Measurements from ENCODE around the gene AP5Z1. TPM values are rescaled to one million over a fixed set of nuclear protein-coding genes. Genes with fewer than 3 reads are reported as not detected.

AP5Z1 gene
- total RNA-seq, 2 experiments from 2014 or later = 32.8 to 35.0 TPM

DNA sequence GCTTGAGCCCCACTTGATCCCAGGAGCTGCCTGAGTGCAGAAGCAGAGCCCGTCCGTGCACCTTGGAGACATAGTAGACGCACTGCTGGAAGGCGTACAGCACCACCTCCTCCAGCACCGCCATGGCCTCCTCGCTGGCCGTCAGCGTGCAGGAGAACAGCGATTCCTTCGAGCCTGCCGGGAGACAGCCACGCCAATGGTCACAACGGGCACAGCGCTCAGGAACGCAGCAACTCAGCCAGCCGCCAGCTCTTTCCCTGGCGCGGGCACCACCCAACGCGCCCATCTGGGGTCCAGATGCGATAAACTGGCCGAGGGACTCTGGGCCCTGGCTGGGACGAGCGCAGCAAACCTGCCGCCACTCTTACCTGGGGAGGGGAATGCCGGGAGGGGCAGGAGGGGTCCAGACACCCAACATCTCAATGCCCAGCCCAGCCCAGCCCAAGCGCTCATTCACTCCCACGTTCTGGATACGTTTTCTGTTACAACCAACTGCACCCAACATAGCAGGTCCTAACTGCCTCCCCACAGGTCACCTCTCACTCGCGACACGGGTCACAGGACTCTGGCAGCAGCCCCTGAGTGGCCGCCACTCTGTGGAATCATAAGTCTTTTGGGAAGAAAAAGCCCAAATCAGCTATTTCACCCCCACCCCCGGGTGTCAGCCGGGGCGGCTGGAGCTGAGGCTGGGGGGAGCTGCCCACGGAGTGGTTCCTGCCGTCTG is 41.9 kb downstream of the AP5Z1 start:
- CTCF ChIA-PET (ENCODE audit: unreplicated experiment) = no interaction called here
- POLR2A ChIA-PET = interaction anchor here (0.6 kb wide), 1 partner anchor 177 kb away, joined by 3 read pairs; no protein-coding TSS in a partner anchor
- H3K79me2 ChIP-seq (ENCODE audit: insufficient read depth, low read depth, low read length) = no peaks in the 10 kb centered on the region
- intact Hi-C loops (cut with micrococcal nuclease; ENCODE audit: unreplicated experiment) = no loop called here
- no peaks in the 10 kb centered on the region for H4K20me1 ChIP-seq (ENCODE audit: insufficient read depth, low read length)
- no TSS peak for BruUV-seq (replicated peaks)
- no peaks in the 10 kb centered on the region for H3K36me3 ChIP-seq (ENCODE audit: insufficient read depth, low read length)
- TF ChIP-seq EZH2phosphoT487 (IDR thresholded peaks at IDR 0.05; ENCODE audit: borderline replicate concordance, low read depth, low read length) = no peak
- TF ChIP-seq, protein P1, sequence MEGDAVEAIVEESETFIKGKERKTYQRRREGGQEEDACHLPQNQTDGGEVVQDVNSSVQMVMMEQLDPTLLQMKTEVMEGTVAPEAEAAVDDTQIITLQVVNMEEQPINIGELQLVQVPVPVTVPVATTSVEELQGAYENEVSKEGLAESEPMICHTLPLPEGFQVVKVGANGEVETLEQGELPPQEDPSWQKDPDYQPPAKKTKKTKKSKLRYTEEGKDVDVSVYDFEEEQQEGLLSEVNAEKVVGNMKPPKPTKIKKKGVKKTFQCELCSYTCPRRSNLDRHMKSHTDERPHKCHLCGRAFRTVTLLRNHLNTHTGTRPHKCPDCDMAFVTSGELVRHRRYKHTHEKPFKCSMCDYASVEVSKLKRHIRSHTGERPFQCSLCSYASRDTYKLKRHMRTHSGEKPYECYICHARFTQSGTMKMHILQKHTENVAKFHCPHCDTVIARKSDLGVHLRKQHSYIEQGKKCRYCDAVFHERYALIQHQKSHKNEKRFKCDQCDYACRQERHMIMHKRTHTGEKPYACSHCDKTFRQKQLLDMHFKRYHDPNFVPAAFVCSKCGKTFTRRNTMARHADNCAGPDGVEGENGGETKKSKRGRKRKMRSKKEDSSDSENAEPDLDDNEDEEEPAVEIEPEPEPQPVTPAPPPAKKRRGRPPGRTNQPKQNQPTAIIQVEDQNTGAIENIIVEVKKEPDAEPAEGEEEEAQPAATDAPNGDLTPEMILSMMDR (conservative IDR thresholded peaks at IDR 0.05; ENCODE audit: low read length) = no peak
- no peak overlapping the region for H3K27ac ChIP-seq (ENCODE audit: low read depth, low read length, poor library complexity, severe bottlenecking)
- H3K4me1 ChIP-seq (ENCODE audit: insufficient read depth, low read length, poor library complexity, severe bottlenecking) = no peaks in the 10 kb centered on the region
- no peak overlapping the region for H2AFZ ChIP-seq (ENCODE audit: low read length)
- DNase-seq (ENCODE audit: low spot score) = no peak
- no peaks in the 10 kb centered on the region for H3K9me3 ChIP-seq (ENCODE audit: low read length)
- no peak overlapping the region for H3K4me3 ChIP-seq (ENCODE audit: low read depth, low read length, poor library complexity, severe bottlenecking)
- no peak overlapping the region for H3K4me2 ChIP-seq (ENCODE audit: low read length)
- no peaks in the 10 kb centered on the region for H3K9me2 ChIP-seq (ENCODE audit: insufficient read depth, low read length)

DNA sequence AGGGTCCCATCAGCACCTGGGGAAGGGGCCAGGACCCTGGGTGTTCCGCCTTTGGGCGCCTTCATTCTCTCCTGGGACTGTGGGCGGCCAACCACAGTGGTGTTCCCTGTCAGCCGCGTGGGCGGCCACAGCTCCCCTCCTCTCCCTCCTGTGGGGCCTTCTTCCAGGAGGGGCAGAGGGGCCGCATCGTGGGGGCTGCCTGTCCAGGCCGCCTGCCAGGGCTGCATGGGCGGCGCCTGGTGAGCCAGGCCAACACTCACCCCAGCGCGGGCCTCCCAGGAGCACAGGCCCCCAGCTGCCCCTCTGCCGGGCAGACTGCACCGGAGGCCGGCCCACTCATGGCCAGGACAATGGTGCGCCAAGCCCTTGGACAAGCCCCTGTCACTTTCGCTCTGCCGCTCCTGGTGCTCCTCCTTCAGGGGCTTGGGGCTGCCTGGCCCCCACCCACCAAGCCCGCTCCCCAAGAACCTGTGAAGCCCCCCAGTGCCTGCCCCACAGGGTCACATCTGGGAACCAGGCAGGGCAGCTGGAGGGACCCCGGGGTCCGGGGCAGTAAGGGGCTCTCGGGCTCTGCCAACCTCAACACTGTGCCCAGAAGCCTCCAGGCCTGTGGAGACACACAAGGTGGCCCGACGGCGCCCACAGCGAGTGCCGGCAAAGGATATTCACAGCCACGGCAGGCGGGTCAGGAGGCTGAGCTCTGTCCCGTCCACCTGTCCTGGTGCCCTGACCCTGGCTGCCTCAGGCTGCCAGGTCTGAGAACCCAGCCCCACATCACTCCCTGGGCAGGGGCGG is 42.8 kb downstream of the AP5Z1 start:
- H3K4me1 ChIP-seq (ENCODE audit: insufficient read depth, low read length, poor library complexity, severe bottlenecking) = no peaks in the 10 kb centered on the region
- no peaks in the 10 kb centered on the region for H3K79me2 ChIP-seq (ENCODE audit: insufficient read depth, low read depth, low read length)
- no peaks in the 10 kb centered on the region for H3K36me3 ChIP-seq (ENCODE audit: insufficient read depth, low read length)
- intact Hi-C loops (cut with micrococcal nuclease; ENCODE audit: unreplicated experiment) = no loop called here
- ChIA-PET CTCF (ENCODE audit: unreplicated experiment) (no interaction called here), POLR2A (no interaction called here)
- no peak overlapping the region for H3K4me2 ChIP-seq (ENCODE audit: low read length)
- no peak overlapping the region for H3K4me3 ChIP-seq (ENCODE audit: low read depth, low read length, poor library complexity, severe bottlenecking)
- H3K27ac ChIP-seq (ENCODE audit: low read depth, low read length, poor library complexity, severe bottlenecking) = no peak overlapping the region
- no peak for TF ChIP-seq EZH2phosphoT487 (IDR thresholded peaks at IDR 0.05; ENCODE audit: borderline replicate concordance, low read depth, low read length)
- TF ChIP-seq, protein P1 (conservative IDR thresholded peaks at IDR 0.05; ENCODE audit: low read length) = no peak
- no peaks in the 10 kb centered on the region for H3K9me2 ChIP-seq (ENCODE audit: insufficient read depth, low read length)
- H3K9me3 ChIP-seq (ENCODE audit: low read length) = no peaks in the 10 kb centered on the region
- BruUV-seq (replicated peaks) = no TSS peak
- no peak for DNase-seq (ENCODE audit: low spot score)
- H4K20me1 ChIP-seq (ENCODE audit: insufficient read depth, low read length) = no peaks in the 10 kb centered on the region
- no peak overlapping the region for H2AFZ ChIP-seq (ENCODE audit: low read length)
